GM12892 (cell line): ENCODE data around the gene MAGEC2.

Source experiments
- POLR2A ChIP-seq: IDR thresholded peaks from 2 replicates; pipeline ENCODE4 v1.6.1; 2011; ENCODE audit warnings: low read depth, low read length, control low read depth
- POLR2AphosphoS5 ChIP-seq: IDR thresholded peaks from 2 replicates; pipeline ENCODE4 v1.6.1; 2011; ENCODE audit warnings: low read depth, low read length, control low read depth

DNA sequence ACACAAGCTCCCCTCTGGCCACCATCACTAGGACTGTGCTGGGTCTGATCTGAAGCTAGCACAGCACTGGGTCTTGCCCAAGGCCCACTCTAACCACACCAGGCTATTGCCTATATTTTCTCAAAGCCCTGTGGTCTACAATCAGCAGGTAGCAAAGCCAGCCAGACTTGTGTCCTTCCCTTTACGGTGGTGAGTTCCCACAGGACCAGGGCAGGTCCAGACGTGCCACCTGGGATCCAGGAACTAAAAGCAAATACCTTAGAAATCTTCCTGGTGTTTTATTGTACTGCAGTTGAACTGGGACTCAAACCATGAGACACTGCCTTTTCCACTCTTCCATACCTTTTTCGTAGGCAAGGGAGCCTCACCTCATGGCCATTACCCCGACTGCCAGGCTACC is 9.0 kb upstream of the MAGEC2 start:
- TF ChIP-seq POLR2AphosphoS5: no peak
- TF ChIP-seq POLR2A: no peak
